Astrocyte (in vitro differentiated cells and primary cell): ENCODE measurements around the gene AKR1C3.

Source experiments
- EZH2 ChIP-seq: IDR thresholded peaks from 2 replicates; pipeline ENCODE4 v1.6.1; 2012; ENCODE audit warnings: mild to moderate bottlenecking, low read length, inconsistent platforms; ENCODE audit not compliant: insufficient read depth
- TF ChIP-seq, protein P1 (sequence below): IDR thresholded peaks from 2 replicates; pipeline ENCODE4 v1.5.1; 2011; ENCODE audit warnings: low read depth, mild to moderate bottlenecking, inconsistent platforms, low read length, moderate library complexity; ENCODE audit not compliant: insufficient read depth

DNA sequence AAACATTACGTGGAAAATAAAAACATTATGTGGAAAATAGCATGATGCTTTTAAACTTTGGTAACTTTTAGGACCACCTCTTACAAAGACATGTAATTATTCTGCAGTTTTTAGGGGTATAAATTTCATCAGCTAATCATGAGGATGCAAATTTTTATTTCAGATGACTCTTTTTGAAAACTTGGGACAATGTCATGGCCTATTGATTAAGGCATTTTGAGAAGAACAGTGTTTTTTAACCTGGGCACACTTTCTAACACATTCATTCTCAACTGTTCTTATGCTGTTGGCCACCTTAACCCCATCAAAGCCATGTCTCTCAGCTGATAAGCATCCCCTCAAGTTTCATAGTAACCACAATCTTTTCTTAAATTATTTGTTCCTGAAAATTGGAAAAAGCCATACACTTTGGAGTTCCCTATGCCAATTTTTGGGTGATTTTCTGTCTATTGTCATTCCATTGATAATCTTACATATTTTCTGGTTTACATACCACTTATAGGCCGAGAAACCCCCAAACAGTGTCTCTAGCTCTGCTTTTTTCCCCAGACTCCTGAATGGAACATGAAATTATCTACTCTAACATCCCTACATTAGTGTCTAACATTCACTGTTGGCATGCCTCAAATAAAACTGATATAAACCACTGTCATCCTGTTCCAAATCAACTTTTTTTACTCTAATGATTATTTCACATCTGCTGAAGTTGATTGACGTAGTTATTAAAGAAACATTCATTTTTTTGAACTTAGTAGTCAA is 14.6 kb downstream of the AKR1C3 start:
- TF ChIP-seq EZH2 = no peak
- TF ChIP-seq, protein P1, sequence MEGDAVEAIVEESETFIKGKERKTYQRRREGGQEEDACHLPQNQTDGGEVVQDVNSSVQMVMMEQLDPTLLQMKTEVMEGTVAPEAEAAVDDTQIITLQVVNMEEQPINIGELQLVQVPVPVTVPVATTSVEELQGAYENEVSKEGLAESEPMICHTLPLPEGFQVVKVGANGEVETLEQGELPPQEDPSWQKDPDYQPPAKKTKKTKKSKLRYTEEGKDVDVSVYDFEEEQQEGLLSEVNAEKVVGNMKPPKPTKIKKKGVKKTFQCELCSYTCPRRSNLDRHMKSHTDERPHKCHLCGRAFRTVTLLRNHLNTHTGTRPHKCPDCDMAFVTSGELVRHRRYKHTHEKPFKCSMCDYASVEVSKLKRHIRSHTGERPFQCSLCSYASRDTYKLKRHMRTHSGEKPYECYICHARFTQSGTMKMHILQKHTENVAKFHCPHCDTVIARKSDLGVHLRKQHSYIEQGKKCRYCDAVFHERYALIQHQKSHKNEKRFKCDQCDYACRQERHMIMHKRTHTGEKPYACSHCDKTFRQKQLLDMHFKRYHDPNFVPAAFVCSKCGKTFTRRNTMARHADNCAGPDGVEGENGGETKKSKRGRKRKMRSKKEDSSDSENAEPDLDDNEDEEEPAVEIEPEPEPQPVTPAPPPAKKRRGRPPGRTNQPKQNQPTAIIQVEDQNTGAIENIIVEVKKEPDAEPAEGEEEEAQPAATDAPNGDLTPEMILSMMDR = no peak
